ENCODE results near the gene TBC1D25.

TBC1D25 gene

DNA sequence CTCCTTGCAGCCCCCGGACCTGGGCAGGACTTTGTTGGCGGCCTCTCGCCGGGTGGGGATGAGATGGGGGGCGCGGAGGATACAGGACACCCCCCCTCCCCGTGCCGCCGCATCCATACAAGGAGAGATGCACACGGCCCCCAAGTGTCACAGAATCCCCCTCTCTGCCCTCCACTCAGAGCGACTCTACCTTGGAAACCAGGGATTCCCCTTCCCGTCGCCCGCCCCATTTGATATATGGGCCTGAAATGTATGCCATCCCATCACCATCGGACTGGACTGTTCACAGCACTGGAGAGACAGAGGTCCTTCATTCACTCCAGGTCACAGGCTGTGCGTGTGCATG, 30.3 kb upstream of the TBC1D25 start:
- no peaks in the 10 kb centered on the region for H3K27me3 ChIP-seq (ENCODE audit: insufficient read depth, low read length)
- peak overlapping the region; percentile 59; the same call in 1 of the 2 replicates for H3K9ac ChIP-seq (ENCODE audit: low read length)
- H3K4me2 ChIP-seq (ENCODE audit: low read length) = peak overlapping the region; percentile 79
- no peak overlapping the region for H3K27ac ChIP-seq (ENCODE audit: low read depth, low read length, poor library complexity, severe bottlenecking)
- TF ChIP-seq EZH2 (IDR thresholded peaks at IDR 0.05; ENCODE audit: borderline replicate concordance, low read length) = no peak
- TF ChIP-seq CTCF (IDR thresholded peaks at IDR 0.05; ENCODE audit: low read length) = no peak
- no peaks in the 10 kb centered on the region for H4K20me1 ChIP-seq (ENCODE audit: insufficient read depth, low read length)
- no peaks in the 10 kb centered on the region for H3K36me3 ChIP-seq (ENCODE audit: insufficient read depth, low read length)
- no peaks in the 10 kb centered on the region for H3K79me2 ChIP-seq (ENCODE audit: insufficient read depth, low read length)
- no peaks in the 10 kb centered on the region for H3K9me2 ChIP-seq (ENCODE audit: low read depth, low read length)
- H3K9me3 ChIP-seq (ENCODE audit: low read length) = no peaks in the 10 kb centered on the region
- no peak overlapping the region for H2AFZ ChIP-seq (ENCODE audit: low read length)
- H3K4me1 ChIP-seq (ENCODE audit: insufficient read depth, low read length, severe bottlenecking) = peaks cover 3% of the 10 kb centered on the region
- no peaks in the 10 kb centered on the region for H3F3A ChIP-seq (ENCODE audit: insufficient read depth, low read length)
- H3K4me3 ChIP-seq (ENCODE audit: low read depth, low read length, poor library complexity, severe bottlenecking) = peak overlapping the region; percentile 71

GRCh38 chrX:48509619-48510018, 29.9 kb upstream of the TBC1D25 start:
- Histone ChIP-seq H2AFZ (ENCODE audit: low read length) (no peak overlapping the region), H4K20me1 (ENCODE audit: insufficient read depth, low read length) (no peaks in the 10 kb centered on the region), H3K27ac (ENCODE audit: low read depth, low read length, poor library complexity, severe bottlenecking) (no peak overlapping the region), H3K4me2 (ENCODE audit: low read length) (peak overlapping the region; percentile 79; the same call in 1 of the 2 replicates), H3K27me3 (ENCODE audit: insufficient read depth, low read length) (no peaks in the 10 kb centered on the region), H3K36me3 (ENCODE audit: insufficient read depth, low read length) (no peaks in the 10 kb centered on the region), H3K9ac (ENCODE audit: low read length) (no peak overlapping the region), H3F3A (ENCODE audit: insufficient read depth, low read length) (no peaks in the 10 kb centered on the region), H3K9me3 (ENCODE audit: low read length) (no peaks in the 10 kb centered on the region), H3K79me2 (ENCODE audit: insufficient read depth, low read length) (no peaks in the 10 kb centered on the region), H3K4me3 (ENCODE audit: low read depth, low read length, poor library complexity, severe bottlenecking) (no peak overlapping the region), H3K4me1 (ENCODE audit: insufficient read depth, low read length, severe bottlenecking) (peaks cover 3% of the 10 kb centered on the region), H3K9me2 (ENCODE audit: low read depth, low read length) (no peaks in the 10 kb centered on the region)
- no peak for TF ChIP-seq EZH2 (IDR thresholded peaks at IDR 0.05; ENCODE audit: borderline replicate concordance, low read length)
- no peak for TF ChIP-seq CTCF (IDR thresholded peaks at IDR 0.05; ENCODE audit: low read length)

- Histone ChIP-seq H3K27me3 (ENCODE audit: insufficient read depth, low read length) (no peaks in the 10 kb centered on the region), H3K4me2 (ENCODE audit: low read length) (no peak overlapping the region), H2AFZ (ENCODE audit: low read length) (no peak overlapping the region), H3K79me2 (ENCODE audit: insufficient read depth, low read length) (no peaks in the 10 kb centered on the region), H3K9me3 (ENCODE audit: low read length) (no peaks in the 10 kb centered on the region), H3K4me3 (ENCODE audit: low read depth, low read length, poor library complexity, severe bottlenecking) (no peak overlapping the region), H3K36me3 (ENCODE audit: insufficient read depth, low read length) (no peaks in the 10 kb centered on the region), H3K4me1 (ENCODE audit: insufficient read depth, low read length, severe bottlenecking) (peaks cover 3% of the 10 kb centered on the region), H4K20me1 (ENCODE audit: insufficient read depth, low read length) (no peaks in the 10 kb centered on the region), H3K27ac (ENCODE audit: low read depth, low read length, poor library complexity, severe bottlenecking) (no peak overlapping the region), H3K9me2 (ENCODE audit: low read depth, low read length) (no peaks in the 10 kb centered on the region), H3K9ac (ENCODE audit: low read length) (no peak overlapping the region), H3F3A (ENCODE audit: insufficient read depth, low read length) (no peaks in the 10 kb centered on the region)
- TF ChIP-seq CTCF (IDR thresholded peaks at IDR 0.05; ENCODE audit: low read length) (peak; percentile 27; the same call in 1 of the 2 replicates), EZH2 (IDR thresholded peaks at IDR 0.05; ENCODE audit: borderline replicate concordance, low read length) (no peak)
Measured at GRCh38 chrX:48511560-48511959, 28.0 kb upstream of the TBC1D25 start.
